ENCODE data around the gene IRF2BP2. TPM values are rescaled to one million over a fixed set of nuclear protein-coding genes. Genes with fewer than 3 reads are reported as not detected.

Gene IRF2BP2
- total RNA-seq, 2 donors from 2014 or later = 82.7 to 83.3 TPM

- Histone ChIP-seq H3K27ac (peak overlapping the region; percentile 95 to 100 (median 100)), H3K4me3 (no peak overlapping the region), H3K9me3 (no peaks in the 10 kb centered on the region), H3K36me3 (replicated peaks in 1 of 2; ENCODE audit: insufficient read depth in 1 of 2, low read depth in 2 of 2) (peaks cover 3 to 4% of the 10 kb centered on the region in 2 donors), H3K4me1 (peaks cover 55% of the 10 kb centered on the region), H3K27me3 (no peaks in the 10 kb centered on the region)
- ATAC-seq = peak; percentile 47
- 19 to 27% methylated on average over 7 of the region's 7 CpGs for WGBS, 2 donors
- peak; percentile 52 to 85 (median 68) for DNase-seq
- peak; percentile 17 to 72 (median 69) for TF ChIP-seq POLR2A (IDR thresholded peaks at IDR 0.05)
- no peak for TF ChIP-seq CTCF (IDR thresholded peaks at IDR 0.05)
- intact Hi-C loops (cut with DNase I) = no loop called here
These were observed 7.4 kb downstream of the IRF2BP2 start for GRCh38 chr1:234602334-234603220.

- DNase-seq = peak in 1 of 4 donors; percentile 49
- ATAC-seq = no peak
- Histone ChIP-seq H3K9me3 (no peaks in the 10 kb centered on the region), H3K27ac (peak overlapping the region; percentile 95 to 100 (median 100)), H3K4me1 (peaks cover 55% of the 10 kb centered on the region), H3K36me3 (replicated peaks in 1 of 2; ENCODE audit: insufficient read depth in 1 of 2, low read depth in 2 of 2) (no peaks in the 10 kb centered on the region), H3K27me3 (no peaks in the 10 kb centered on the region), H3K4me3 (no peak overlapping the region)
- no peak for TF ChIP-seq CTCF (IDR thresholded peaks at IDR 0.05)
- TF ChIP-seq POLR2A (IDR thresholded peaks at IDR 0.05) = no peak
- 11 to 15% methylated on average over 10 of the region's 10 CpGs for WGBS, 2 donors
- intact Hi-C loops (cut with DNase I) = no loop called here
These were observed 8.5 kb downstream of the IRF2BP2 start for GRCh38 chr1:234601301-234602017.

DNA sequence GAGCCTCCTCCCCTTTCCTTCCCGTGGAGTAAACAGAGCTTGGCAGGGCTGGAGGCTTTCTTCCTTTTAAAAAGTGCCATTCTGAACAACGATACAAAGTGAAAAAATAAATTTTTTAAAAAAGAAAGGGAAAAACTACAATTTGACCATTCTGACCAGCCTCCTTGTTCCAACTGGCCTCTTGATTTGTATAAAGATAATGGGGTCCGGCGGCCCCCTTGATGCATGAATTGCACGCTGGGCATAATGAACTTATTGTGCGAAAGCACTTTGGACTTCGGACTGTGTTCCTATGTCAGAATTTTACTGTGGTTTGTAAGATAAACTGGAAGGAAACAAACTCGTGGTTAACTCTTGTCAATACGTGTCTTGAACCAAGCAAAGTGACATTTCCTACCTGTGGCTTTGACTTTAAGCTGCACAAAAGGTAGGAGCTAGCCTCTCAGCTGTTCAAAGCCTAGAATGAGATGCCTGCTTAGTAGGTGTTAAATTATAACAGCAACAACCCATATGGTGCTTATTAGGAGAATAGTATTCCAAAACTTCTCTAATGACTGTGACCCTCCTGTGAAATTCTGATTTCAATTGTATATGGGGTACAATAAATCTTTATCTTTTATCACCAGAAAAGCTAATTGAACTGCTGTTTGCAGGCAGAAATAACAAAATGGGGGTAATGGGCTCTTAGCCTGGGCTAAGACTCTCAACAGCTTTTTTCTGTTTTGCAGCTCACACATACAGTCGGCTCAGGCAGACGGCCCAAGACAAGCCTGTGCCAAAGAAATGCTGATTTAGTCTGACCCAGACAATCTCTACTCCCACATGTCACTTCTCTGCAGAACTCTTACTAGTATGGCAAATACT is 9.3 kb downstream of the IRF2BP2 start:
- Histone ChIP-seq H3K36me3 (replicated peaks in 1 of 2; ENCODE audit: insufficient read depth in 1 of 2, low read depth in 2 of 2) (no peaks in the 10 kb centered on the region), H3K9me3 (no peaks in the 10 kb centered on the region), H3K27ac (peak overlapping the region; percentile 95 to 100 (median 100)), H3K27me3 (no peaks in the 10 kb centered on the region), H3K4me1 (peaks cover 55% of the 10 kb centered on the region), H3K4me3 (no peak overlapping the region)
- peak in 3 of 4 donors; percentile 62 to 81 (median 74) for DNase-seq
- peak; percentile 38 for ATAC-seq
- TF ChIP-seq POLR2A (IDR thresholded peaks at IDR 0.05) (peak in 1 of 3 donors; percentile 36), CTCF (IDR thresholded peaks at IDR 0.05) (no peak)
- intact Hi-C loops (cut with DNase I) = no loop called here
- 1% methylated on average over 11 of the region's 11 CpGs for WGBS, 2 donors

GRCh38 chr1:234599617-234600417 is 10.2 kb downstream of the IRF2BP2 start:
- Histone ChIP-seq H3K27me3 (no peaks in the 10 kb centered on the region), H3K4me1 (peaks cover 55% of the 10 kb centered on the region), H3K27ac (peak overlapping the region; percentile 95 to 100 (median 100)), H3K4me3 (no peak overlapping the region), H3K36me3 (replicated peaks in 1 of 2; ENCODE audit: insufficient read depth in 1 of 2, low read depth in 2 of 2) (no peaks in the 10 kb centered on the region), H3K9me3 (no peaks in the 10 kb centered on the region)
- intact Hi-C loops (cut with DNase I) = loop anchor here (5.0 to 10.0 kb wide), 3 partner anchors 43 to 485 kb away; no protein-coding TSS in a partner anchor
- TF ChIP-seq CTCF (IDR thresholded peaks at IDR 0.05) (peak in 2 of 7 experiments; percentile 23 to 35), POLR2A (IDR thresholded peaks at IDR 0.05) (peak; percentile 82 to 89 (median 84))
- WGBS, 2 donors = 1% methylated on average over 24 to 87 of the region's 87 CpGs
- ATAC-seq (peak; percentile 83), DNase-seq (peak; percentile 89 to 93 (median 90))
